SK-N-SH (cell line): ENCODE measurements around the gene MYH6. TPM values are rescaled to one million over a fixed set of nuclear protein-coding genes. Genes with fewer than 3 reads are reported as not detected.

Experiments
- CTCF ChIA-PET: fragments of 300-600, 350-600 bp; formaldehyde crosslinking; extraction: SDS; loops from one replicate; lab custom pipeline; 2021; lab: Yijun Ruan, JAX
- POLR2A ChIA-PET: fragments of 350-600 bp; sonication (Branson Sonifier 250); formaldehyde crosslinking; extraction: SDS; loops from one replicate; lab custom pipeline; 2020; ENCODE audit warnings: antibody characterized with exemption, inconsistent platforms; lab: Yijun Ruan, JAX
- DNase-seq: peaks from one replicate; pipeline ENCODE4 v3.0.0; 2012
- H2AFZ ChIP-seq: fragments of 200-600 bp; sonication (generic); 2 replicates; pipeline ENCODE4 v1.8.1; 2016; ENCODE audit warnings: antibody characterized with exemption, mild to moderate bottlenecking, low read depth
- H3F3A ChIP-seq: fragments of 200-600 bp; sonication (generic); replicated peaks from 2 replicates; pipeline ENCODE3; 2016; ENCODE audit warnings: antibody characterized with exemption, mild to moderate bottlenecking; ENCODE audit not compliant: insufficient read depth
- H3K27ac ChIP-seq, 2 experiments: fragments of 200-500 bp in 1 of 2; fragments of 200-600 bp in 1 of 2; sonication (Bioruptor generic) in 1 of 2; sonication (generic), shearing (Covaris generic) in 1 of 2; 2 replicates each; pipeline versions ENCODE4 v1.5.1 to v1.6.1; 2014 to 2016; ENCODE audit warnings: low read depth in 2 of 2, inconsistent platforms in 1 of 2, low read length in 1 of 2, mild to moderate bottlenecking in 1 of 2, mixed read lengths in 1 of 2
- H3K27me3 ChIP-seq: fragments of 200-600 bp; sonication (generic), shearing (Covaris generic); 2 replicates; pipeline ENCODE4 v1.6.1; 2016; ENCODE audit warnings: mixed run types; ENCODE audit not compliant: insufficient read depth
- H3K36me3 ChIP-seq, 2 experiments: fragments of 200-500 bp in 1 of 2; fragments of 200-600 bp in 1 of 2; sonication (Bioruptor generic) in 1 of 2; sonication (generic) in 1 of 2; replicated peaks in 1 of 2; 2 replicates each; pipeline versions ENCODE3 to v1.5.1; 2014 to 2016; ENCODE audit warnings: low read length in 1 of 2, mild to moderate bottlenecking in 1 of 2; ENCODE audit not compliant: insufficient read depth in 2 of 2, control insufficient read depth in 1 of 2
- H3K4me1 ChIP-seq, 2 experiments: fragments of 200-500 bp in 1 of 2; fragments of 200-600 bp in 1 of 2; sonication (Bioruptor generic) in 1 of 2; sonication (generic), shearing (Covaris generic) in 1 of 2; 2 replicates each; pipeline versions ENCODE4 v1.5.1 to v1.6.1; 2014 to 2016; ENCODE audit warnings: low read depth in 1 of 2, low read length in 1 of 2, mixed run types in 1 of 2; ENCODE audit not compliant: insufficient read depth in 2 of 2, control insufficient read depth in 1 of 2
- H3K4me2 ChIP-seq: fragments of 200-600 bp; sonication (generic), shearing (Covaris generic); 2 replicates; pipeline ENCODE4 v1.6.1; 2017; ENCODE audit warnings: mixed run types
- H3K4me3 ChIP-seq, 2 experiments: fragments of 200-500 bp in 1 of 2; fragments of 200-600 bp in 1 of 2; sonication (Bioruptor generic) in 1 of 2; sonication (generic), shearing (Covaris generic) in 1 of 2; 2 replicates each; pipeline versions ENCODE4 v1.5.1 to v1.8.1; 2014 to 2016; ENCODE audit warnings: low read depth in 2 of 2, inconsistent platforms in 1 of 2, low read length in 1 of 2, mild to moderate bottlenecking in 1 of 2, mixed read lengths in 1 of 2, moderate library complexity in 1 of 2
- H3K79me2 ChIP-seq: fragments of 200-600 bp; sonication (generic); 2 replicates; pipeline ENCODE4 v1.8.1; 2017; ENCODE audit warnings: mild to moderate bottlenecking; ENCODE audit not compliant: insufficient read depth
- H3K9ac ChIP-seq: fragments of 200-600 bp; sonication (generic); 2 replicates; pipeline ENCODE4 v1.6.1; 2017; ENCODE audit warnings: mixed run types
- H3K9me2 ChIP-seq: fragments of 200-600 bp; sonication (generic); 2 replicates; pipeline ENCODE4 v1.6.1; 2017; ENCODE audit warnings: mixed run types
- H3K9me3 ChIP-seq: fragments of 200-600 bp; sonication (generic); 2 replicates; pipeline ENCODE4 v1.6.1; 2017; ENCODE audit warnings: mixed run types, mild to moderate bottlenecking, moderate library complexity
- H4K20me1 ChIP-seq: fragments of 200-600 bp; sonication (generic); 2 replicates; pipeline ENCODE4 v1.6.1; 2017; ENCODE audit warnings: mild to moderate bottlenecking, mixed run types; ENCODE audit not compliant: insufficient read depth
- CHD2 ChIP-seq: fragments of 150-350 bp; IDR thresholded peaks from 2 replicates; pipeline ENCODE4 v1.6.1; 2018; ENCODE audit warnings: low read length; ENCODE audit not compliant: partially characterized antibody
- CTCF ChIP-seq: fragments of 200-600 bp; sonication (generic); IDR thresholded peaks from 2 replicates; pipeline ENCODE4 v1.6.1; 2017; ENCODE audit warnings: antibody characterized with exemption, mild to moderate bottlenecking, moderate library complexity
- ELF1 ChIP-seq: IDR thresholded peaks from 2 replicates; pipeline ENCODE4 v1.4.0; 2012
- GATA2 ChIP-seq: sonication (generic); formaldehyde crosslinking; IDR thresholded peaks from 2 replicates; pipeline ENCODE4 v1.5.0; 2020; ENCODE audit warnings: mild to moderate bottlenecking, missing genetic modification reagents
- WGBS: methylation state at CpG from one replicate; pipeline ENCODE4 v1.1.6; 2017; ENCODE audit warnings: low lambda C conversion rate; 5-methylcytosine and 5-hydroxymethylcytosine counted together
- polyA plus RNA-seq, 3 experiments: library from polyadenylated mRNA; depleted of rRNA; stranded (reverse); fragments of >200 nt; gene quantifications; 2 replicates each; pipeline ENCODE4 v1.2.3, GENCODE V29; 2012
- small RNA-seq, 7 experiments: library from RNA; depleted of rRNA; stranded (forward); fragments of <200 nt; gene quantifications; one replicate each; pipeline ENCODE3, GENCODE V24; 2012

Gene MYH6
- polyA plus RNA-seq, 1 of the 3 experiments (the other 2 are of a cell fraction), result not detected

- Histone ChIP-seq H3K4me1 (no peaks in the 10 kb centered on the region), H3K27me3 (peaks cover 13% of the 10 kb centered on the region; the same call in 1 of the 2 replicates), H3K9me2 (no peaks in the 10 kb centered on the region), H3K4me2 (no peak overlapping the region), H4K20me1 (no peaks in the 10 kb centered on the region), H2AFZ (no peak overlapping the region), H3K9ac (no peak overlapping the region), H3K4me3 (no peak overlapping the region), H3K79me2 (no peaks in the 10 kb centered on the region), H3K27ac (no peak overlapping the region), H3K36me3 (no peaks in the 10 kb centered on the region), H3F3A (no peaks in the 10 kb centered on the region), H3K9me3 (peaks cover 8% of the 10 kb centered on the region; the same call in 1 of the 2 replicates)
- TF ChIP-seq ELF1 (no peak), CHD2 (no peak), GATA2 (CRISPR knock-in tag) (no peak), CTCF (no peak)
- CTCF ChIA-PET, result interaction anchor here (0.8 to 2.6 kb wide), 6 partner anchors 9 to 224 kb away, joined by 3 to 14 read pairs (median 3); partner anchors contain the start of gene SLC22A17
- DNase-seq, result no peak
- POLR2A ChIA-PET, result no interaction called here
- WGBS, result 16% methylated on average over 5 of the region's 5 CpGs
Observed at GRCh38 chr14:23335623-23336022, 72.5 kb downstream of the MYH6 start.

Small RNA genes lying within 50 kb of the gene (small RNA-seq; reads per million reads assigned to genes)
- gene MIR208A, result 0 reads per million in 7 experiments
- 0 to 1.6 (median 0) reads per million in 7 experiments for gene MIR208B

Other genes with a start within 250 kb of the MYH6 start
- gene SLC7A8, start 224.6 kb downstream of the MYH6 start, polyA plus RNA-seq (2012; rRNA removed), result 0.96 and 1.4 TPM in 2 replicates
- gene RNF212B, start 170.3 kb downstream of the MYH6 start, polyA plus RNA-seq (2012; rRNA removed), result not detected in 2 replicates
- gene HOMEZ, start 122.1 kb downstream of the MYH6 start, polyA plus RNA-seq (2012; rRNA removed), result 7.7 and 8.7 TPM in 2 replicates
- 6.6 and 7.4 TPM in 2 replicates for gene PPP1R3E, start 105.4 kb downstream of the MYH6 start, polyA plus RNA-seq (2012; rRNA removed)
- gene BCL2L2, start 101.4 kb downstream of the MYH6 start, polyA plus RNA-seq (2012; rRNA removed), result 30.6 and 49.4 TPM in 2 replicates
- gene PABPN1, start 86.8 kb downstream of the MYH6 start, polyA plus RNA-seq (2012; rRNA removed), result 266 and 444 TPM in 2 replicates
- 20.6 and 27.2 TPM in 2 replicates for gene SLC22A17, start 55.4 kb downstream of the MYH6 start, polyA plus RNA-seq (2012; rRNA removed)
- 2.6 and 4.4 TPM in 2 replicates for gene EFS, start 43.1 kb downstream of the MYH6 start, polyA plus RNA-seq (2012; rRNA removed)
- gene IL25, start 35.5 kb downstream of the MYH6 start, polyA plus RNA-seq (2012; rRNA removed), result not detected in 2 replicates
- 0.13 TPM in 1 of 2 replicates, not detected in the other for gene CMTM5, start 31.2 kb downstream of the MYH6 start, polyA plus RNA-seq (2012; rRNA removed)
- not detected in 2 replicates for gene MYH7, start 27.4 kb upstream of the MYH6 start, polyA plus RNA-seq (2012; rRNA removed)
- 64.3 and 85.9 TPM in 2 replicates for gene NGDN, start 61.4 kb upstream of the MYH6 start, polyA plus RNA-seq (2012; rRNA removed)
- gene ZFHX2, start 143.5 kb upstream of the MYH6 start, polyA plus RNA-seq (2012; rRNA removed), result 0.28 and 0.77 TPM in 2 replicates
- 15.5 and 16.3 TPM in 2 replicates for gene THTPA, start 148.0 kb upstream of the MYH6 start, polyA plus RNA-seq (2012; rRNA removed)
- gene AP1G2, start 159.5 kb upstream of the MYH6 start, polyA plus RNA-seq (2012; rRNA removed), result 88.3 and 114 TPM in 2 replicates
- gene JPH4, start 170.5 kb upstream of the MYH6 start, polyA plus RNA-seq (2012; rRNA removed), result 8.7 and 8.8 TPM in 2 replicates
- gene DHRS2, start 228.1 kb upstream of the MYH6 start, polyA plus RNA-seq (2012; rRNA removed), result 1.1 and 1.2 TPM in 2 replicates